NOMO-1 treated with dmso at 0.1 percent for 144 hours (cell line): ENCODE results near the gene CDH6.

Experiments used
- DNase-seq: peaks from one replicate; lab custom pipeline; 2025; ENCODE audit not compliant: unreplicated experiment; lab: John Stamatoyannopoulos, UW

CDH6 gene

DNA sequence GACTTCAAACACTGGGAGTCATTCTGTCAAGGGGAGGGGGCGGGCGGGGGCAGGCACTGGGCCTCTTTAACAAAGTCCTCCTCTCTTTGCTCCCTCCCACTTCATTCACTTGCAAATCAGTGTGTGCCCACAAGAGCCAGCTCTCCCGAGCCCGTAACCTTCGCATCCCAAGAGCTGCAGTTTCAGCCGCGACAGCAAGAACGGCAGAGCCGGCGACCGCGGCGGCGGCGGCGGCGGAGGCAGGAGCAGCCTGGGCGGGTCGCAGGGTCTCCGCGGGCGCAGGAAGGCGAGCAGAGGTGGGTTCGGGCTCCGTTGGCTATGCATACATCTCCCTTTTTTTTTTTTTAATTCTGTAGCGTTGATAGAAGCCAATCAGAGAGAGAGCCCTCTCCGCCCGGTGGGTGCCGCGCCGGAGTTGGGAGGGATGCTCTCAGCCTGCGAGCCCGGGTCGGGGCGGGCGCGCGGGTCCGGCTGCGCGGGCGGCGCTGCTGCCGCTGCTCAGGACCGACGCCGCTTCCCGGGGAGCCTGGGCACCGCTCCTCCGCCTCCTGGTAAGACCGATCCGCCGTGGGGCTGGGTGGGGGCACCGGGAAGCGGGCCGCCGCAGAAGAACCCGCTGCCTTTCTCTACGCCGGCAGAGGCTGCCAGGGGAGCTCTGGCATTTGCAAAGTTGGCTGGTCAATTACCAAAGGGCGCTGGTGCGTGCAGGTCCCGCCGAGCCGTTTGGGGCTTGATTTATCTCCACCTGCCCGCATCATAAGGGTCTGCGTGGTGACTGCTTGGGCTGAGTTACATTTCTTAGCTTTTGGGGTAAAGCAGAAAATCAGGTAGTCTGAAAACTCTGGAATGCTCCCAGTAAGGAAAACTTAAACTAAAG, at the start of gene CDH6:
TSS of gene CDH6 (plus strand) at position 96 of the 877 bp plus-strand sequence. CDS start 73,788 bp downstream, outside the sequence.
- no peak for DNase-seq

DNA sequence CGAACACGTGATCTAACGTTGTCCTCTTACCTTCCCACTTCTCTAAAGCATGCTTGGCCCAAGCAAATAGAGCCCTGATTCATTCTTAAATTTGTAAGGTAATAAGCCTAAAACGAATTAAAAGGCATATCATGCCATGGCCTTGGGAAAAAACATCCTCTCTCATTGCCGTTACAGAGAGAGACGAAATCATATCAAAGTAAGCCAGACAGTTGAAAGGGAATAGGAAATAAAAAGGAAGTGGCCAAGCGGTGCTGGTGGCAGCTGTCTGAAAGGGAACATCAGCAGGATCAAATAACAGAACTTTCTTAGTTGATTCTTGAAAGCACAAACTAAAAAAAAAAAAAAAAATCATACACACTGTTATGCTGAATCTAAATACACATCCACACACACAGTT, 49.1 kb upstream of the CDH6 start:
- no peak for DNase-seq

DNA sequence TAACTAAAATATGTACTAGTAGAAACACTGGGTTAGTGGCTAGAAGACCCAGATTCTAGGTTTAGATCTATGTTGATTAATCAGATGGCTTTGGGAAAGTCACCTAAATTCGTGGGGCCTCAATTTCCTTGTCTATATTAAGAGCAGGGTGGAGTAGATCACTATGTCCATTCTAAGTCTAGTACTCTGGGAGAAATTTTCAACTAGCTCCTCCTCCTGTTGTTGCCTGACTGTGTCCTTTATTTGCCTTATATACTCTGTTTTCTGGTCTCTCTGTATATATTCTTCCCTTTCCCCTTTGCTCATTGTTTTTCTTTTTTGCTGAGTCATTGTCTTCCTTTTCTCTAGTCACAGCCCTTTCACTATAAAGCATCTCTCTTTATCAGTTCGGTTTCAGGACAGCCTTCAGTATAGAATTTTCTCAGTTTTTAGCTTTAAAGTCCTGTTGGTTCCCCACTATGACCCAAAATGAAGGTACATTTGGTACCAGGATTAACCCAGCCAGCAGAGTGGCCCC, 44.5 kb upstream of the CDH6 start:
- DNase-seq = no peak

DNA sequence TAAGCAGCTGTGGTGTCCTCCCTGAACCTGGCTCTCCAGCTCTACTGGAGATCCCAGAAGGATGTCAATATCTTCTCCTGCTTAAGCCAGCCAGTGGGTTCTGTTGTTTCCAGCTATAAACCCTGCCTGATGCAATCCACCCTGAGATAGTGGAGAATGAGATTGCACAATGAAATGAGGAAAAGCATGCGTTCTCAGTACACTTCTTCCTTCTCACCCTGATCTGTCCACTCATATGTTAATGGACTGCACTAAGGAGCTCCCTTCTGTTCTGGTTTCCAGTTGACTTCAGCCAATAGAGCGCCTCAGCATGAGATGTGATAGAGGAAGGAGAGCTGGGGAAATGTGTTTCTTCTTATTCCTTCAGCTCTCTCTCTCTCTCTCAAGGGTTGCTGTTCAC, 40.0 kb upstream of the CDH6 start:
- DNase-seq = no peak

DNA sequence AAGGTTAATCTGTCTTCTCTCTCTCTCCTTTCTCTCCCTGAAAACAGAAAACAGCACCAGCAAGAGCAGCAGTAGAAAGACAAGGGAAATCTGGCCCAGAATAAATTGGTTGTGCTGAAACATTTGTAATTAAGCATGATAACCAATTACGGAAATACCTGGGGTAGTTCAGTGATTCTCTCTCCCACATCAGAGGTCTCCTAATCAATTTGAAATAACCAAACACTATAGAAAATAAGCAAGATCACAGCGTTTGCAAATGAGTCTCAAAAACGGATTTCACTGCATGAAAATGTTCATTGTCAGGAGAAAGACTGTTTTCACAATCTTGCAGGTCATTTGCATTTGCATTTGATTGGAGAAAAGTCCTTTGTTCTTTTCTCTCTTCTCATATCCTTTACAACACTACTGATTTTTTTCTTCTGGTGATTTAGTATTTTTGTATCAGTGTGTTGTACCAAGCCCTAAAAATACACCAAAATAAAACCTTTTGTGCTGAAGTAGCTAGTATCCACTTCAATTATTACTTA, 36.8 kb upstream of the CDH6 start:
- DNase-seq = no peak

DNA sequence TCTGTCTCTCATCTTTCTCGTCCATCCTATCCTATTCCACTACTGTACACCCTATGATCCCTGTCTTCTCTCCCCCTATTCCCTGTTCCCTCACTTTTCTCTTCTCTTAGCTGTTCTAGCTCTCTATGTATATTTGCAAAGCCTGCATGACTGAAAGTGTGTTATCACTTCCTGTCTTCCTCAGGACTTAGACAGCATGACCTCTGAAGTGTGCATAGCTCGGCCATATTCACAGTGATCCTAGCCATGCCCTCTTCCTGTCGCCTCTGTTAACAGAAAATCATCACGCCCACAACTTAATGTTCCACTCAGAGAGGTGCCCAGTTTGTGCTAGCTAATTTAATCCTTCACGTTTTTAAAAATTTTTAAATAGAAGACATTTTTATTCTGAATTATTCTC, 35.8 kb upstream of the CDH6 start:
- no peak for DNase-seq

- no peak for DNase-seq
Measured at GRCh38 chr5:31158686-31159085, 34.8 kb upstream of the CDH6 start.

- DNase-seq = no peak
Measured at GRCh38 chr5:31161781-31162181, 31.7 kb upstream of the CDH6 start.

DNA sequence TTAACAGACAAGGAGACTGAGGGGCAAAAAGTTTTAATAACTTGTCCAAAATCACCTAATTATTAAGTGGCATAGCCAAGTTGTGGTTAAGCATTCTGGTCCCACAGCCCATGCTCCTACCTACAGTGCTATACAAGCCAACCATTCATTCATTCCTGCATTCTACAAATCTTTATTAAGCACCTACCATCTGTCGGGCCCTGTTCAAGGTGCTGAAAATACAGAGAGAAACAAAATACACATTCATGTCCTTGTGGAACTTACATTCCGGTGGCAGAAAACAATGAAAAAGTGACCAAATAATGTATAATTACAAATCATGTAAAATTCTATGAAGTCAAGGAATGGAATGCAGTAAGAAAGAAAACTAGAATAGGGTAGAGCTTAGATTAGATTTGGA, 27.8 kb upstream of the CDH6 start:
- no peak for DNase-seq

DNA sequence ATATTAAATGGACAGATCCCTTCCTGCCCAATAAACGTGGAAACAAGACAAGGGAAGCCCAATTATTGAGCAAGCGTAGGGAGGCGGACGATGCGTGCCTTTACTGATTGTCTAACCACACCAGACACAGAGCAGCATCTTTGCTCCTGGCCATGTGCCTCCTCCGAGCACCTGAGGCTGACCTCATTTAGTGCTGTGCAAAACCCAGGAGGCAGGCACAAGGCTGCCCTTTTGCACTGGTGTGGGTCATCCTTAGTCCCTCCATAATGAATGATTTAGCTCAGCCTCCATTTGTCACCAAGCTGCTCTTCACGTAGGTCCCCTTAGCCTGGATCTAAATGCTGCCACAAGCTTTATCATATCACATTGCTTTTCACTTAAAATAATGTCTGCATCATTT, 24.1 kb upstream of the CDH6 start:
- no peak for DNase-seq

DNA sequence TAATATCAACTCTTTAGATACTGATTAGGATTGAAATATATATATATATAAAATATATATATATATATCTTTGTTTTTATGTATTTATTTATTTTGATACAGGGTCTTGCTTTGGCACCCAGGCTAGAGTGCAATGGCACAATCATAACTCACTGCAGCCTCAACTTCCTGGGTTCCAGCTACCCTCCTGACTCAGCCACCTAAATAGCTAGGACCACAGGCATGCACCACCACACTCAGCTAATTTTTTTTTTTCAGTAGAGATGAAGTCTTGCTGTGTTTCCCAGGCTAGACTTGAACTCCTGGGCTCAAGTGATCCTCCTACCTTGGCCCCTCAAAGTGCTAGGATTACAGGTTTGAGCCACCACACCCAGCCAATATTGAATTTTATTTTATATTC, 20.6 kb upstream of the CDH6 start:
- no peak for DNase-seq

DNA sequence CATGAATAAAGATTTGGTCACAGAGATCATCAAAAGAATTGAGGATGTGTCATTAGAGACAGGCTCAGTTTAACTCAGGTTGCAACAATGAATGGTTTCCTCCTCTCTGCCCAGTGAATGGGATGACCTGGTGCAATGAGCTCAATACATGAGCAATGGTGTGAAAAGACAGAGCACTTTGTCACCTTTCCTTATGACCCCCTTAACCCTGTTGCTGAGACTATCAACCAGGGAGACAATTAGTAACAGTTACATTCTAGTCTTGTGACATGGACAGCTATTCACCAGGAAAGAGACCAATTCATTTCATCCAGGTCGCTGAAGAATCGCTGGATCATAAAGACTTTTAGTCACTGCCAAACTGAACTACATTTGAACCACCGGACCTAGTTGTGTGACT, 19.9 kb upstream of the CDH6 start:
- DNase-seq = no peak

DNA sequence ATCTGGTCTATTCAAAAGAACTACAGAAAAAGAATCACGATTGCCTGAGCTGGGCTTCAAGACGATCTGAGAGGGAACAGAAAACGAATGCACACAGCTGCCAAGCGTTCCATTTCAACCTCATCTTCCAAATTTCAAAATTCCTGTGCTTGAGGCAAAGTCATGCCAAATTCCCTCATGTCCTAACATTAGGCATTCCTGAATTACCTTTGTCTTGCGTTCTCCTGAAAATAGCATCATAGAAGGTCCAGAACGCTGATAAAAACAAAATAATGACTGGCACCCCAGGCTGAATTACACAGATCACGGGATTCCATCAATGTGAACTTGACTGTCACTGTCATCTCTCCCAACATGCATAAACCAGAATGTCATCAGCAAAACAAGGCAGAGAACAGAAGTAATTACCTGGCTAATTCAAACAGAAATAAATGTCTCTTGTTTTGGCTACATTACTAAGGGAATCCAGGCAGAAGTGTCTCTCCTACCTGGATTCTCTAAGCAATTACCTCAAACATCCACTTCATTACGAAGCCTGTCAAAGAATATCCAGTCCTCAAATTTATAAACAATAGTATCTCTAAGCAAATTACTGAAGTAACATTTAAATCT, 12.0 kb upstream of the CDH6 start:
- DNase-seq = no peak

GRCh38 chr5:31182136-31182535, 11.3 kb upstream of the CDH6 start:
- no peak for DNase-seq

DNA sequence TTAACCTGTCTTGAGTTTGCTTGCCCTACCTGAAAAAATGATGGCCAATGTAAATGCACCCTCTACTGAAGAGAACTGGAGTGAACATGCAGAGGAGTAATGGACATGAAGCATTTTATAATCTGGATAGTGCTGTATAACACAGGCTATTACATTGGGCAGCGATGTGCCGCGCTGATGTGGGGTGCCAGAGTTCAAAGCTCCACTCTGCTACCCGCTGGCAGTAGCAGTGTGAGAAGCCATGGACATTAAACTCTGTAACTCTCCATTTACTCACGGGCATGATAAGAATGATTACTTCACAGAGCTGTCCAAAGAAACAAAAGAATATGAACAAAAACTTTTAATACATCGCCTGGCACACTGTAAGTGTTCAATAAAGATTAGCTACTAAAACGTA, 7.5 kb upstream of the CDH6 start:
- no peak for DNase-seq

DNA sequence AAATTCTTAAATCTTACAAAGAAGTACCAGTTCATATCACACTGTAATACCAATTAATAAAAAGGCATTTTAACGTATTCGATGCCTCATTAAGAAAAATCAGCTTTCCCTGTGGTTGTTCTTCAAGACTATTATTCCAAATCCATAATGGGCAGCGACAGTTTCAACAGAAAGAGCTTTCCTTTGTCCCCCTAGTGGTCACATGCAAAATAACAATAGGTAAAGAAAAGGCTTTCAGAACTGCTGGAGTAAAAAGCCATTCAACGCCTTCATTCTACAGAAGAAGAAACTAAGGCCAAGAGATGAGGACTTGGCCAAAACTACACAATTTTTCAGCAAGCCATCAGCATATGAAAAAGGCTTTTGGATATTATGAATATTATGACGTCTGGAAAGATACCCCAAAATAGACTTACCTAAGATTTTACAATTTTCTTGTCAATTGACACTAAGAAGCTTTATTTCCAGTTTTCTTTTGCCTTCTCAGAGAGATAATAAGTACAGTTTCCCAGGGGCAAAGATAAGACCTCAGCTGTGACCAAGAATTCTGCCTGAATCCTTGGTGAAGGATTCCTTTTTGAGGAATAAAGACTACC, 6.7 kb upstream of the CDH6 start:
- no peak for DNase-seq

DNA sequence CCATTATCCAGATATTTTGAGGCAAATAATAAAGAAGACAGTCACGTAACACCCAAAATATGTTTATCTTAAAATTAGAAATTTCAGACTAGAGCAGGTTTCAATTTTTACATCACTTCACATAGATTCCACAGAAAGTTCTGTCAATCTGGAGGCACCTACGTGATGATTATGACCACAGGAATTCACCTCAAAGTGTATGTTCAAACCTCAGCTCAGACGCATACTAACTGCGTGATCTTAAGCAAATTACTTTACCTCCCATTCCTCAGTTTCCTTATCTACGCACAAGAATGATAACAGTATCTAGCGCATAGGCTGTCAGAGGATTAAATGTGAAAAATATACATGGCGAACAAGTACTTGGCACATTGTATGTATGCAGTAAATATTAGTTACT, 5.9 kb upstream of the CDH6 start:
- no peak for DNase-seq

DNA sequence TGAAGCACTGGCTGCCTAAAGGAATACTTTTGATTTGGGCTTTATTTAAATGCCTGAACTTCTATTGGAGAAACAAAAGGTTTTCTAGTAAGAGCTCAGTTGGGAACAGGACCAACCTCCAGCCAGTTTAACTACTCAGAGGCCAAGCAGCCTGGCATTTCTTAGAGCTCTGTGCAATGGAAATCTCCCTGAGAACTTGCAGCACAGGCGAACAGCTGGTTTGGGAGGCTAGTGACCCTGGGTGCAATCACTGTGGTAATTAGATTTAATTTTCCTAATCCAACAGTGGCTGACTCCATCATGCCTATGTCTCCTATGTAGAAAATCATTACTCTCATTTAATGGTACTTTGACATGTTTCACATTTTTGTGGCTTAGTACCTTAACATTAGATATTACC, 1.0 kb upstream of the CDH6 start:
- no peak for DNase-seq

DNA sequence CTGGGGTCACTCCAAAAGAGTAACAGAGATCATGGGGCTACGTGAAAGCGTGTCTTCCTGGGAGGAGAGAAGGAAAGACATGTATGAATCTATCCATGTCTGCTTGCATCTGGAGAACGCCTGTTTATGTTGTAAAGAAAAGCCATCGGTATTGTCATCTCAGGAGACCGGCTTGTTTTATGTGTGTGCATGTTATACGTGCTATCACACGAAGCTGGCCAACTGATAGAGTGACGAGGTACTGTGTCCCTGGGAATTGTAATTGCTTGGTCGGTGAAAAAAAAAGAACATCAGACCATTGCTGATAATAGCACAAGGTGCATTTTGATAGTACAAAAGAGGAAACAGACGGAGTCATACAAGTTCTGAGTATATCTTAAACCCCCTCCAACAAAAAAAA, 370 bp upstream of the CDH6 start:
- DNase-seq = no peak

- DNase-seq = no peak
Measured at GRCh38 chr5:31194468-31194813, 955 bp downstream of the CDH6 start.

GRCh38 chr5:31194892-31195555, 1.5 kb downstream of the CDH6 start:
- no peak for DNase-seq
